IMR-90 (cell line): Measurements from ENCODE around the gene LIMK2. TPM values are rescaled to one million over a fixed set of nuclear protein-coding genes. Genes with fewer than 3 reads are reported as not detected.

ENCODE experiments used
- ATAC-seq: fragments of 200-7000 bp; cut with Tn5 transposase; 2 replicates; pipeline ENCODE4 v1.9.1; 2020; ENCODE audit warnings: low read depth, mild to moderate bottlenecking, moderate library complexity
- BruUV-seq: library from RNA; stranded (reverse); fragments of 400-500 nt; replicated peaks from 2 replicates; lab custom pipeline; 2021; lab: Mats Ljungman, UMichigan
- CTCF ChIA-PET: fragments of 300-600 bp; formaldehyde crosslinking; extraction: SDS; loops from one replicate; lab custom pipeline; 2021; ENCODE audit warnings: antibody characterized with exemption; lab: Yijun Ruan, JAX
- POLR2A ChIA-PET: fragments of 300-600 bp; sonication (Branson Sonifier 250); formaldehyde crosslinking; loops from one replicate; lab custom pipeline; 2022; ENCODE audit warnings: antibody characterized with exemption; ENCODE audit not compliant: unreplicated experiment; lab: Charles Lee
- DNase-seq: peaks from one replicate; pipeline ENCODE4 v3.0.0; 2013
- H2AFZ ChIP-seq: replicated peaks from 2 replicates; pipeline ENCODE3; 2013; ENCODE audit warnings: low read length, mild to moderate bottlenecking; ENCODE audit not compliant: poor library complexity
- H2AK5ac ChIP-seq: 2 replicates; pipeline ENCODE4 v1.6.1; 2013; ENCODE audit warnings: low read depth, low read length, inconsistent platforms
- H2AK9ac ChIP-seq: replicated peaks from 2 replicates; pipeline ENCODE3; 2013; ENCODE audit warnings: mild to moderate bottlenecking, low read depth, low read length, moderate library complexity; ENCODE audit not compliant: poor library complexity
- H2BK120ac ChIP-seq: 2 replicates; pipeline ENCODE4 v1.6.1; 2013; ENCODE audit warnings: low read depth, low read length, inconsistent platforms
- H2BK15ac ChIP-seq: 3 replicates; pipeline ENCODE4 v1.6.1; 2013; ENCODE audit warnings: low read depth, low read length, inconsistent platforms
- H2BK20ac ChIP-seq: 2 replicates; pipeline ENCODE4 v1.6.1; 2013; ENCODE audit warnings: low read depth, mild to moderate bottlenecking, inconsistent platforms, low read length, moderate library complexity
- H2BK5ac ChIP-seq: 2 replicates; pipeline ENCODE4 v1.6.1; 2013; ENCODE audit warnings: mild to moderate bottlenecking, low read depth, low read length, inconsistent platforms; ENCODE audit not compliant: poor library complexity, severe bottlenecking
- H3K14ac ChIP-seq: replicated peaks from 2 replicates; pipeline ENCODE4 v1.6.1; 2013; ENCODE audit warnings: low read depth, low read length, inconsistent platforms
- H3K18ac ChIP-seq: 2 replicates; pipeline ENCODE4 v1.6.1; 2013; ENCODE audit warnings: low read depth, low read length, control low read depth
- H3K23ac ChIP-seq: 2 replicates; pipeline ENCODE4 v1.6.1; 2013; ENCODE audit warnings: low read depth, low read length, inconsistent platforms
- H3K27ac ChIP-seq: 2 replicates; pipeline ENCODE4 v1.5.1; 2013; ENCODE audit warnings: mild to moderate bottlenecking, control low read depth, low read length; ENCODE audit not compliant: insufficient read depth
- H3K27me3 ChIP-seq: 2 replicates; pipeline ENCODE4 v1.6.1; 2013; ENCODE audit warnings: low read length; ENCODE audit not compliant: control insufficient read depth, insufficient read depth
- H3K36me3 ChIP-seq: 2 replicates; pipeline ENCODE4 v1.6.1; 2013; ENCODE audit warnings: low read length, mixed read lengths; ENCODE audit not compliant: control insufficient read depth, insufficient read depth
- H3K4ac ChIP-seq: 2 replicates; pipeline ENCODE4 v1.6.1; 2013; ENCODE audit warnings: low read depth, low read length, inconsistent platforms
- H3K4me1 ChIP-seq: 2 replicates; pipeline ENCODE4 v1.6.1; 2013; ENCODE audit warnings: low read length, mixed read lengths; ENCODE audit not compliant: control insufficient read depth, insufficient read depth
- H3K4me2 ChIP-seq: 2 replicates; pipeline ENCODE4 v1.6.1; 2013; ENCODE audit warnings: low read depth, mild to moderate bottlenecking, control low read depth, low read length, moderate library complexity
- H3K4me3 ChIP-seq: 2 replicates; pipeline ENCODE4 v1.5.1; 2013; ENCODE audit warnings: low read depth, mild to moderate bottlenecking, control low read depth, low read length, moderate library complexity; ENCODE audit not compliant: insufficient read depth
- H3K56ac ChIP-seq: 2 replicates; pipeline ENCODE4 v1.6.1; 2013; ENCODE audit warnings: low read length, inconsistent platforms; ENCODE audit not compliant: insufficient read depth; ENCODE audit errors: extremely low read depth
- H3K79me1 ChIP-seq, 2 experiments: 2 replicates each; pipeline ENCODE4 v1.6.1; 2013; ENCODE audit warnings: low read length in 2 of 2, inconsistent platforms in 1 of 2, low read depth in 1 of 2
- H3K9ac ChIP-seq: 2 replicates; pipeline ENCODE4 v1.6.1; 2013; ENCODE audit warnings: low read depth, low read length, control low read depth
- H3K9me1 ChIP-seq: 2 replicates; pipeline ENCODE4 v1.6.1; 2013; ENCODE audit warnings: low read length, inconsistent platforms; ENCODE audit not compliant: insufficient read depth
- H3K9me3 ChIP-seq: 2 replicates; pipeline ENCODE4 v1.6.1; 2013; ENCODE audit warnings: low read length; ENCODE audit not compliant: control insufficient read depth, insufficient read depth
- H4K20me1 ChIP-seq: 2 replicates; pipeline ENCODE4 v1.6.1; 2013; ENCODE audit warnings: low read length, inconsistent platforms; ENCODE audit not compliant: insufficient read depth
- H4K5ac ChIP-seq: 2 replicates; pipeline ENCODE4 v1.6.1; 2013; ENCODE audit warnings: mild to moderate bottlenecking, low read depth, low read length, control low read depth
- H4K8ac ChIP-seq, 2 experiments: 2 replicates each; pipeline ENCODE4 v1.6.1; 2013; ENCODE audit warnings: low read depth in 2 of 2, low read length in 2 of 2, control low read depth in 1 of 2, inconsistent platforms in 1 of 2
- H4K91ac ChIP-seq: 2 replicates; pipeline ENCODE4 v1.6.1; 2013; ENCODE audit warnings: low read depth, low read length, inconsistent platforms; ENCODE audit not compliant: insufficient read depth
- BHLHE40 ChIP-seq: fragments of 150-350 bp; IDR thresholded peaks from 2 replicates; pipeline ENCODE4 v1.6.1; 2016; ENCODE audit warnings: mild to moderate bottlenecking, low read depth, low read length
- CEBPB ChIP-seq: IDR thresholded peaks from 2 replicates; pipeline ENCODE4 v1.6.1; 2012; ENCODE audit warnings: low read depth, low read length, improper control_type of control experiment
- CHD1 ChIP-seq: IDR thresholded peaks from 2 replicates; pipeline ENCODE4 v1.6.1; 2012; ENCODE audit warnings: low read depth, low read length, improper control_type of control experiment
- FOS ChIP-seq: fragments of 150-350 bp; IDR thresholded peaks from 2 replicates; pipeline ENCODE4 v1.6.1; 2016; ENCODE audit warnings: low read depth, low read length
- MAFK ChIP-seq: IDR thresholded peaks from 2 replicates; pipeline ENCODE4 v1.6.1; 2012; ENCODE audit warnings: low read depth, low read length, improper control_type of control experiment
- MAZ ChIP-seq: IDR thresholded peaks from 2 replicates; pipeline ENCODE4 v1.6.1; 2012; ENCODE audit warnings: low read depth, mild to moderate bottlenecking, low read length, improper control_type of control experiment, moderate library complexity, borderline replicate concordance
- MXI1 ChIP-seq: IDR thresholded peaks from 2 replicates; pipeline ENCODE4 v1.6.1; 2012; ENCODE audit warnings: low read depth, mild to moderate bottlenecking, low read length, moderate library complexity, borderline replicate concordance
- NFE2L2 ChIP-seq: fragments of 150-350 bp; IDR thresholded peaks from 2 replicates; pipeline ENCODE4 v1.6.1; 2016; ENCODE audit warnings: low read depth, mild to moderate bottlenecking, low read length
- POLR2A ChIP-seq: IDR thresholded peaks from 2 replicates; pipeline ENCODE4 v1.6.1; 2012; ENCODE audit warnings: mild to moderate bottlenecking, low read depth, low read length
- RAD21 ChIP-seq: IDR thresholded peaks from 2 replicates; pipeline ENCODE4 v1.6.1; 2012; ENCODE audit warnings: low read length, improper control_type of control experiment
- RCOR1 ChIP-seq: IDR thresholded peaks from 2 replicates; pipeline ENCODE4 v1.6.1; 2012; ENCODE audit warnings: mild to moderate bottlenecking, low read length, improper control_type of control experiment; ENCODE audit not compliant: insufficient replicate concordance
- RFX5 ChIP-seq: IDR thresholded peaks from 2 replicates; pipeline ENCODE4 v1.8.0; 2012; ENCODE audit warnings: low read depth, mild to moderate bottlenecking, low read length, moderate library complexity
- SMC3 ChIP-seq: fragments of 150-350 bp; IDR thresholded peaks from 2 replicates; pipeline ENCODE4 v1.6.1; 2016; ENCODE audit warnings: low read depth, mild to moderate bottlenecking, antibody characterized with exemption, low read length, moderate library complexity
- WGBS, 2 experiments: methylation state at CpG; one replicate each; pipeline versions ENCODE4 v1.1.5 to v1.1.7; 2013; ENCODE audit warnings: missing lambda C conversion rate in 2 of 2; ENCODE audit not compliant: insufficient read length in 1 of 2; ENCODE audit errors: extremely low coverage in 2 of 2; 5-methylcytosine and 5-hydroxymethylcytosine counted together
- dilution Hi-C: fragments of 300-500 bp; cut with HindIII; formaldehyde crosslinking; loops from one replicate; pipeline ENCODE4 v1.14.3; 2018; ENCODE audit warnings: low sequenced_read_pairs; ENCODE audit not compliant: unreplicated experiment
- in situ Hi-C: fragments of 300-500 bp; cut with MboI; formaldehyde crosslinking; loops from 3 replicates; pipeline ENCODE4 v1.14.3; 2019; ENCODE audit warnings: low sequenced_read_pairs, inconsistent platforms, mixed read lengths
- intact Hi-C: fragments of 100-400 bp; cut with micrococcal nuclease; formaldehyde crosslinking; loops from 2 replicates; pipeline ENCODE4 v1.10.0; 2022
- polyA plus RNA-seq, 3 experiments: library from polyadenylated mRNA; depleted of rRNA; stranded (reverse); fragments of >200 nt; gene quantifications; 2 replicates each; pipeline ENCODE4 v1.2.3, GENCODE V29; 2012; ENCODE audit warnings: low replicate concordance in 1 of 3
- total RNA-seq: library from RNA; depleted of rRNA; stranded (reverse); fragments of >200 nt; gene quantifications from 2 replicates; pipeline ENCODE4 v1.2.3, GENCODE V29; 2012
- TF ChIP-seq, protein P1 (sequence below): fragments of 150-350 bp; IDR thresholded peaks from 2 replicates; pipeline ENCODE4 v1.6.1; 2017; ENCODE audit warnings: mild to moderate bottlenecking, antibody characterized with exemption, low read length, low read depth
- TF ChIP-seq, protein P2 (sequence below): conservative IDR thresholded peaks from 2 replicates; pipeline ENCODE4 v1.5.1; 2012; ENCODE audit warnings: mild to moderate bottlenecking, low read depth, low read length, improper control_type of control experiment

The LIMK2 gene
- total and polyA plus RNA-seq, 2 of the 4 experiments (the other 2 are of a cell fraction), result 14.5 to 31.9 TPM

- H3K9me1 ChIP-seq, result peaks cover 10% of the 10 kb centered on the region
- H3K4me2 ChIP-seq, result no peak overlapping the region
- no peak overlapping the region for H3K27ac ChIP-seq
- H2BK120ac ChIP-seq, result no peak overlapping the region
- in situ Hi-C loops, result no loop called here
- H2AK9ac ChIP-seq, result peak overlapping the region; percentile 56
- no peaks in the 10 kb centered on the region for H4K20me1 ChIP-seq
- H3K79me1 ChIP-seq, result peaks cover 19 to 29% of the 10 kb centered on the region in 2 experiments; a peak in 3 of 4 replicates
- ChIA-PET CTCF (interaction anchor here (0.5 to 2.0 kb wide), 3 partner anchors 31 to 201 kb away, joined by 3 to 5 read pairs (median 3); no protein-coding TSS in a partner anchor), POLR2A (no interaction called here)
- intact Hi-C loops, result loop anchor here (5.0 kb wide), 1 partner anchor 103 kb away; the partner anchor contains the start of gene SELENOM
- ATAC-seq, result no peak
- no peak overlapping the region for H4K91ac ChIP-seq
- no peak for DNase-seq
- peaks cover 4% of the 10 kb centered on the region; the same call in 1 of the 2 replicates for H3K4me1 ChIP-seq
- no peak overlapping the region; the same call in 1 of the 2 replicates for H2AK5ac ChIP-seq
- 100% methylated on average over 1 of the region's 8 CpGs; no CpG with 5 or more reads in 1 of the 2 experiments for WGBS, 2 experiments
- H3K23ac ChIP-seq, result no peak overlapping the region
- H3K27me3 ChIP-seq, result no peaks in the 10 kb centered on the region
- H4K8ac ChIP-seq, result no peak overlapping the region
- H2BK15ac ChIP-seq, result no peak overlapping the region
- no peak overlapping the region for H3K4ac ChIP-seq
- no peak overlapping the region for H3K4me3 ChIP-seq
- H4K5ac ChIP-seq, result no peak overlapping the region
- H3K9me3 ChIP-seq, result no peaks in the 10 kb centered on the region
- H2AFZ ChIP-seq, result no peak overlapping the region
- H2BK5ac ChIP-seq, result no peak overlapping the region
- no peak overlapping the region for H3K18ac ChIP-seq
- peaks cover 2% of the 10 kb centered on the region; the same call in 1 of the 2 replicates for H3K36me3 ChIP-seq
- dilution Hi-C loops, result no loop called here
- no peak overlapping the region for H3K9ac ChIP-seq
- H2BK20ac ChIP-seq, result no peak overlapping the region
- no peak overlapping the region for H3K14ac ChIP-seq
- BruUV-seq, result no TSS peak
- H3K56ac ChIP-seq, result no peak overlapping the region
- no peak for TF ChIP-seq CHD1
- TF ChIP-seq RCOR1, result no peak
- TF ChIP-seq SMC3, result no peak
- TF ChIP-seq FOS, result no peak
- no peak for TF ChIP-seq RAD21
- TF ChIP-seq NFE2L2, result no peak
- no peak for TF ChIP-seq MAZ
- no peak for TF ChIP-seq BHLHE40
- no peak for TF ChIP-seq POLR2A
- no peak for TF ChIP-seq CEBPB
- no peak for TF ChIP-seq RFX5
- TF ChIP-seq, protein P1, sequence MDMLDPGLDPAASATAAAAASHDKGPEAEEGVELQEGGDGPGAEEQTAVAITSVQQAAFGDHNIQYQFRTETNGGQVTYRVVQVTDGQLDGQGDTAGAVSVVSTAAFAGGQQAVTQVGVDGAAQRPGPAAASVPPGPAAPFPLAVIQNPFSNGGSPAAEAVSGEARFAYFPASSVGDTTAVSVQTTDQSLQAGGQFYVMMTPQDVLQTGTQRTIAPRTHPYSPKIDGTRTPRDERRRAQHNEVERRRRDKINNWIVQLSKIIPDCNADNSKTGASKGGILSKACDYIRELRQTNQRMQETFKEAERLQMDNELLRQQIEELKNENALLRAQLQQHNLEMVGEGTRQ, result no peak
- no peak for TF ChIP-seq MXI1
- TF ChIP-seq MAFK, result no peak
- TF ChIP-seq, protein P2, sequence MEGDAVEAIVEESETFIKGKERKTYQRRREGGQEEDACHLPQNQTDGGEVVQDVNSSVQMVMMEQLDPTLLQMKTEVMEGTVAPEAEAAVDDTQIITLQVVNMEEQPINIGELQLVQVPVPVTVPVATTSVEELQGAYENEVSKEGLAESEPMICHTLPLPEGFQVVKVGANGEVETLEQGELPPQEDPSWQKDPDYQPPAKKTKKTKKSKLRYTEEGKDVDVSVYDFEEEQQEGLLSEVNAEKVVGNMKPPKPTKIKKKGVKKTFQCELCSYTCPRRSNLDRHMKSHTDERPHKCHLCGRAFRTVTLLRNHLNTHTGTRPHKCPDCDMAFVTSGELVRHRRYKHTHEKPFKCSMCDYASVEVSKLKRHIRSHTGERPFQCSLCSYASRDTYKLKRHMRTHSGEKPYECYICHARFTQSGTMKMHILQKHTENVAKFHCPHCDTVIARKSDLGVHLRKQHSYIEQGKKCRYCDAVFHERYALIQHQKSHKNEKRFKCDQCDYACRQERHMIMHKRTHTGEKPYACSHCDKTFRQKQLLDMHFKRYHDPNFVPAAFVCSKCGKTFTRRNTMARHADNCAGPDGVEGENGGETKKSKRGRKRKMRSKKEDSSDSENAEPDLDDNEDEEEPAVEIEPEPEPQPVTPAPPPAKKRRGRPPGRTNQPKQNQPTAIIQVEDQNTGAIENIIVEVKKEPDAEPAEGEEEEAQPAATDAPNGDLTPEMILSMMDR, result no peak
Measured at GRCh38 chr22:31210556-31211421, 1.3 kb upstream of the LIMK2 start.
